Measurements from ENCODE around the gene NTS.

Gene NTS

GRCh38 chr12:85874031-85874461, at the start of gene NTS:
TSS of gene NTS (plus strand) at chr12:85874295. CDS start at chr12:85874404, 109 bp downstream.
- DNase-seq (ENCODE audit: low read depth in 2 of 2), result no peak

GRCh38 chr12:85825746-85826145, 48.3 kb upstream of the NTS start:
- DNase-seq (ENCODE audit: low read depth in 2 of 2), result no peak

DNA sequence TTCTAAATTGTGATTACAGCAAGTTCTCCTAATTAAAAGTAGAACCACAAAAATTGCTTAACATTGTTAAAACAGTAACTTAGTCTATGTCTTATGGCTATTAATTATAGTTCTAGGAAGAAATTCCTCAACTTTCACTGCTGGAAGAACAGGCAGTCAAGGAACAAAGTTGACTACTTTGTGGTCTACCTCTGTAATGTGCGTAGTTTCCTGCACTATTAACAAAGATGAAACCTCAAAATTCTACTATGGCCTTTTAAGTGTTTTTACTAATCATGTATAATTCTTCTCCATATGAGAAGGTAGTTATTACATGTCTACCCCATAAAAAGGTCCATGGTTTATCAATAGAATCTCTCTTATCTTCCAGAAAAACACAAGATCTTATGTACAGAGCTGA, 45.5 kb upstream of the NTS start:
- DNase-seq (ENCODE audit: low read depth in 2 of 2), result no peak

- DNase-seq (ENCODE audit: low read depth in 2 of 2), result no peak
Measured at GRCh38 chr12:85829391-85829790, 44.7 kb upstream of the NTS start.

DNA sequence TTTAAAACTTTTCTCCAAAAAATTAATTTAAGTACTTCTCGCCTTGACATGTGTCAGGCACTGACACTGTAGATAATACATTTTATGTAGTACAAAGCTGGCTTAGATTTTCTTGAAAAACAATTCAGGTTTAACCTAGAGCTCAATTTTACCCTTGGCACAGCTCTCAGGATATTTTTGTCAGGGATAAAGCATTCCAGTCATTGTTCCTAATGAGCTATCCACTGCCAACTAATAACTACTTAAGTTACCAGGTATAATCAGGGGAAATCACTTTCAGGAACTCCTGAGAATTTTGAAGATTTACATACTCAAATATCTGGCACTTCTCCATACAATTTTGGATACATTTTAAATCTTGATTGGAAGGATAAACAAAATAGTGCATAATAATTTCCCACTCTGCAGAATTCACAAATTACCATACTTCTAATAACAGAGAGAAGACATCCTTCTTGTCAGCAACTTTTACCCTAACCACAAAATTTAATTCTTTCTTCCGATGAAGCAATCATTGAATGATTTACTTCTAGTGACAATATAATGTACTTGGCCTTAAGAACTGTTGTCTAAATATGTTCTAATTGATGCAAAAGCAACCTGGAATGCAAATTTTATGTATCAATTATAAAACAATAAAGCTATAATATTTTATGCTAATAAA, 42.6 kb upstream of the NTS start:
- DNase-seq (ENCODE audit: low read depth in 2 of 2), result no peak

GRCh38 chr12:85833579-85833978, 40.5 kb upstream of the NTS start:
- DNase-seq (ENCODE audit: low read depth in 2 of 2), result no peak

DNA sequence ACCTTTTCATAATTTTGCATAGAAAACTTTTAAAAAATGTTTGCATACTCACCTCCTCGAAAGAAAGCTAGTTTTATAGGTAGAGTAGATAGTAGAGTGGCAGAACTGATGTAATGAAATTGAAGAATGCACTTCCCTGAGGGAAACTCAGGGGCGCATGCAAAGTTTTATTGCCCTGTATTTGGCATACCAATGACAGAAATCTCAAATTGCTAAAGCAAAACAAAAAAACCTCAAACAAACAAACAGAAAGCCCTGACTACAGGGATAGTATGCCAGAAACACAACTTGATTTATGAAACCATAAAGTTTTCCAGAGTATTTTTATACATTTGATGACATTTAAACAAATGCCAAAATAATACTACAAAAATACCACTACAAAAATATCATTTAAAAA, 39.7 kb upstream of the NTS start:
- DNase-seq (ENCODE audit: low read depth in 2 of 2), result no peak

DNA sequence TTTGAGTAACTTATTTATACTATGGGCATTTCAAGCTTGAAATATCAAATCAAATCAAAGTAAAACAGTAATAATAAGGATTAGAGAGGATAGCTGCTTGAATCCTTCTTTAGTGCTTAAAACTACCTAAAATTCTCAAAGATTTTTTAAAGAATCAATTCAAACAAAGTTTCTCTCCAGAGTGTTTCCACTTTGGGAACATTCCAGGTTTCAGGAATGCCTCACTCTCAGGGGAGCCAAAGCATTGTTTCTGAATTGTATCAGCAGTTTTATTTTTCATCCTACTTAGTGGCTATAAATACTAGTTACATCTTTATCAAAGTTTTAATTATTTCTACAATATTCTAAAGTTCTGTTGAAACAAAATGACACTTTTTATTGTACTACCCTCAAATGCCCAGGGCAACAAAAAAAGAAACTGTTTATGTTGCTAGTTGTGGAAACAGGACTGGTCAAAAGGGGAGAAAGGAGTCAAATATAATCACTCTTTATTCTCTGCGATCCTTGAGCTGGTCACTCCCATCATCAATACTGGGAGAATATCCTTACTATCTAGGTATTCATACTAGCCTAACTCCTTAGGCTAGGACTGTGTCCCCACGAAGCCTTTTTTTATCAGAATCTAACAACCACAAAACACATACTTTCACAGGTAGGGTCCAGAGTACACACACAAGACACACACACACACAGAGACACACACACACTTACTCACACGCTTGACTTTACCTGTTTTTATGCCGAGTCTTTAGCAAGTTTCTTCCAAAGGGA, 38.5 kb upstream of the NTS start:
- no peak for DNase-seq (ENCODE audit: low read depth in 2 of 2)

- DNase-seq (ENCODE audit: low read depth in 2 of 2), result no peak
Measured at GRCh38 chr12:85836197-85837090, 37.7 kb upstream of the NTS start, which contains the start of gene RASSF9. TSS of gene RASSF9 (minus strand) at chr12:85836409. CDS start at chr12:85836201, 208 bp downstream.

GRCh38 chr12:85843606-85844310, 30.3 kb upstream of the NTS start:
- no peak for DNase-seq (ENCODE audit: low read depth in 2 of 2)

DNA sequence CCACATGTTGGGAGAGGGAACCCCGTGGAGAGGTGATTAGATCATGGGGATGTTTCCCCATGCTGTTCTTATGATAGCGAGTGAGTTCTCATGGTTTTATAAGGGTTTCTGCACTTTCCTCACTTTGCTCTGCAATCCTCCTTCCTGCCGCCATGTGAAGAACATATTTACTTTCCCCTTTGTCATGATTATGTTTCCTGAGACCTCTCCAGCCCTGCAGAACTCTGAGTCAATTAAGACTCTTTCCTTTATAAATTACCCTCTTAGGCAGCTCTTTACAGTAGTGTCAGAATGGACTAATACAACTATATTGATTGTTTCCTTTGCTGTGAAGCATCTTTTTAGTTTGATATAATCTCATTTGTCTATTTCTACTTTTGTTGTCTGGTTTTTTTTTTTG, 24.8 kb upstream of the NTS start:
- DNase-seq (ENCODE audit: low read depth in 2 of 2), result no peak

DNA sequence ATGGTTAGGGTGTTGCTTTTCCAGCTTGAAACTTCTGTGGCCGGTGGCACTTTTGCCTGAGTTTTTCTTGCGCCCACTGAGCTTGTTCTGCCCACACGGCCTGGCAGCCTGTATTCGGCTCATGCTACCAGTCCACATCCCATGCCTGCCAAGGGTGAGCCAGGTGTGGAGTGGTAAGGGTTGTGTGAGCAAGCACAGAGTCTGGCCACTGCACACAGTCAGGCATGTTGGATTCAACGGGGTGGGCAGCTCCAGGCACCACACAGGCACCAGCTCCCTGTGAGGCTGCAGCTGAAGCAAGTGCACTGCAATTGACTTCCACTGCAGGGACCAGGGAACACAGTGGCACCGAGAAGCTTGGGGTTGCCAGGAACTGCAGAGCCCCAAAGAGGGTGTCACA, 18.8 kb upstream of the NTS start:
- DNase-seq (ENCODE audit: low read depth in 2 of 2), result no peak

DNA sequence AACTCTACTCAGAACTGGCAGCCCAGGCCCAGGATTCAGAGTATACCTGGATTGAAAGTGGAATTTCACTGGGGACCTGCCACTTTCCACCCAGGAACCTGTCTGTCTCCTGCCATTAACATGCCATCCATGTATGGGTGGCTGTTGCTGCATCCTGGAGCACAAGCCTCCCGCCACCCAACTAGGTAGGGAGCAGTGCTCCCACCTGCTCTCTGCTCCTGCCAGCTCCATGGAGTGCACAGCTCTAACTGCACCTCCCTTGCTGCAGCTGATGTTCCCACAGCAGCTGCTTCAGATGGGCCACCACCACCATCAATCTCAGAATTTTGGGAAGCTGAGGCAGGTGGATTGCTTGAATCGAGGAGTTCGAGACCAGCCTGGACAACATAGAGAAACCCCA, 17.1 kb upstream of the NTS start:
- DNase-seq (ENCODE audit: low read depth in 2 of 2), result no peak

GRCh38 chr12:85865890-85866289, 8.2 kb upstream of the NTS start:
- DNase-seq (ENCODE audit: low read depth in 2 of 2), result no peak

DNA sequence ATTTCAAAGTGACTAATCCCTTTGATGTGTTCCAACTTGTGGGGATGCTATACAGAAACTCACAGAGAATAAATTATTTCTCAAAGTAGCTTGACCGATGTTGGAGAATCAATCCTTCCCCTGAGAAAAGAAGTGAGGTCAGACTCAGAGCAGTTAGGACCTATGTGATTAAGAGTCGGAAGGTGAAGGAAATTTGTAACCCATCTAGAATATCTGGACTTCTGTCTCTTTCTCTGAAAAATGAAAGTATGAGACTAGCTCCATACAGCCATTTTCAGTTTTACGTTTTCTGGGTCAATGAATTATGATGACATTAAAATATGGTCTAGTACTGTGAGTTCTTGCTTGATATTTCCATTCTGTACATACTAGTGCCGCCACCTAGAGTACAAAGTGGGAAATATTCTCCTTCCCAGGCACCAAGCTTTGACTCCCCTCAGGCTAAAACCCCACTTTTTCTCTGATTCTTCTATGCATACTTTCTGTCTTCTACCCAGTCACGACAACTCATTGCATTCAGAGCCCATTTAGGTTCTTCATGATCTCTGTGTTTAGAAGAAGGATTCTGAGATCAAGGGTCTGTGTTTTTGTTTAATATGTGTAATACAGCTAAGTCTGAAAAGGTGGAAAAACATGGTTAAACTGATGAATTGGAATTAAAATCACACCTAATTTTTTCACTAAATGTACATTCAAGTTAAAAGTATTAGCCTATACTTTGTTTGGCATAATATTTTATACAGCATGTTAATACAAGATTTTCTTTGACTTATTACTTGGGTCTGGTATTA, 6.9 kb upstream of the NTS start:
- DNase-seq (ENCODE audit: low read depth in 2 of 2), result no peak

DNA sequence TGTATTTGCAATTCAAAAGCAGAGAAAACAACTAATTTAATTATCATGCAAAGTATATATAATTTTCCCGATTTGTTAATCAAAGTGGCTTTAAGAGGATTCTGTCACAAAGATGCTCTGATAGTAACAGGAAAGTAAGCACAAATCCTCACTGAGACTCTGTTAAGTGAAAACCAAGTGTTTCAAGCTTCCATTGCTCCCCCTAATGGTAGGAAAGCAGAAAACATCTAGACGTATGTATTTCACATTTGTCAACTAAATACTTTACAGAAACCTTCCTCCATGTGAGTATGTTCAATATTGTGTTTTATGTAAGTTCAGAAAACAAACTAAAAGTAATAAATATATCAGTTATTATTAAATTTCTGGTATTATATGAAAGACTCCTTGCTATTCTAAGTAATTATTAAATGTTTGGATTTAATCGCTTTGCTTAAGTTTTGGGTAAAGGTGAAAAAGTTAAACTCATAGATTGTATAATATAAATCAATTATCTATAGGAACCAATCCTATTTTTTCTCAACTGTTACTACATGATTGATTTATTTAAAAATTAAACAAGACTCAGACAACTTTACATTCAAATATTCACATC, 1.5 kb upstream of the NTS start:
- DNase-seq (ENCODE audit: low read depth in 2 of 2), result no peak

GRCh38 chr12:85877459-85877858, 3.4 kb downstream of the NTS start:
- DNase-seq (ENCODE audit: low read depth in 2 of 2), result no peak

DNA sequence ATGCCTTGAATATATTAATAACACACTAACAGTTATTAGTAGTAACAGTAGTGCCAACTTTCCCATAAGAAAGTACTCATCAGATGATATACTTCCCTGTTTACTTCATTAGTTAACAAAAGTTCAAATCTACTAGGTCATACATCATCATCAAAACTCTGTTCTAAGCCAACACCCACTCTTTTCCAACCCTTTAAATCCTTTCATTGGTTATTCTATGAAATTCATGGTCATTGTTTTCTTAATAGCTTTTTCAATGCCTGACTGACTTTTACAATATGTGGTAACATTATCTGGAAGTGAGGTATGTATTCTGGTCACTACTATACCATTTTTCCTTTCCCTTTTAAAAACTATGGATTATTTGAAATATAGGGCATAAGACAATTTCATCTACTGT, 9.7 kb downstream of the NTS start:
- no peak for DNase-seq (ENCODE audit: low read depth in 2 of 2)

DNA sequence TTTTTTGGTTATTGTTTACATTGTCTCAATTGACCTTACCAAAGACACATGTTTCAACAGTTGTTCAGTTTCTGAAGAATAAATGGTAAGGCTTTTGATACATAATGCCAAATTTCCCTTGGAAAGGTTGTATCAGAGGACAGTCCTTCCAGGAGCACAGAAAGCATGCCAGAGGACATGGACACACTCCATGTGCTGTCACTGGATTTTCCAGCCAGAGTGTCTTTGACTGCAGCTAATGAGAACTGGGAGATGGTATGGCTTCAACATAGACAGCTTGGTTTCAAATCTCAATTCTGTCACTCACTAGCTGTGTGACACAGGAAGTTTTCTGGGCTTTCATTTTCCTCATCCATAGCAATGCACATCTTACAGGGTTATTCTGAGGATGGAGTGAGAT, 20.6 kb downstream of the NTS start:
- DNase-seq (ENCODE audit: low read depth in 2 of 2), result no peak

DNA sequence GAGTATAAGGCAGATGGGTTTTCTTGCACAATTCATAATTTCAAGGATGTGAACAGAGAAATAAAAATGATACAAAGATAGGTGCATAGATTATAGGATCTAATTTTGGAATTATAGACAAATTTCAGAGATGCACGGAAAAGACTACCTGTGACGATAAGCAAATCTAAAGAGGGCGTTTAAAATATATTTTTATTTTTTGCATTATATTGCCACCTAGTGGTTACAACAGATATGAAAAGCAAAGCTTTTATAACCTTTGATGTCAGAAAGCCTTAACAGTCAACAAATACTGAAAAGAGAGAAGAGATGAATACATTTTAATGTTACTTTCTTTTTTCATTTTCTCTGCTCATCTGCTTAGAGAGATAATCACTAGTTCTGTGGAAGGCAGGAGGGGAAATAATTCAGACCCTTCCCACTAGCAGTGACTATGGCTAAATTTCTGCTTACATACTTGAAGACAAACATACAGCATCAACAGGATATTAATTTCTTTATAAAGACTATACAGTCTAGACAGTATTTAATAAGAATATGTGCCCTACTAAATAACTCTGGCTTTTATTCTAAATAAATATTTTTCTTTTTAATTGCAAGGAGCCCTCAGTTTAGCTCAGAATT, 46.3 kb downstream of the NTS start:
- no peak for DNase-seq (ENCODE audit: low read depth in 2 of 2)

Data from stimulated activated CD8-positive, alpha-beta memory T cell treated with anti-CD3 and anti-CD28 coated beads, Interleukin-7, amount 100 ng/mL, for 4 hours (primary cell).